ENCODE measurements around the gene MTAP. TPM values are rescaled to one million over a fixed set of nuclear protein-coding genes. Genes with fewer than 3 reads are reported as not detected.

Gene MTAP
- total and polyA plus RNA-seq, 2 of the 13 experiments (the other 11 are each of a cell fraction or from before 2014, with no cell fraction given): 16.7 to 51.2 TPM

GRCh38 chr9:21804791-21805190, 2.4 kb downstream of the MTAP start (continued):
- TF ChIP-seq AHDC1 (CRISPR knock-in tag; IDR thresholded peaks at IDR 0.05; ENCODE audit: borderline replicate concordance) (no peak), MLX (CRISPR knock-in tag; IDR thresholded peaks at IDR 0.05) (no peak)

- in situ Hi-C loops (cut with HindIII; ENCODE audit: extremely low pct_ligation_motif_present, low pct_unique_long_range_greater_than_20kb) (loop anchor here (25.0 kb wide), 1 partner anchor 631 kb away; the partner anchor contains the start of gene DMRTA1), intact Hi-C loops (cut with micrococcal nuclease; ENCODE audit: unreplicated experiment) (no loop called here)
- FAIRE-seq (no peak), DNase-seq (ENCODE audit: low spot score) (no peak), ATAC-seq (no peak)
- Histone ChIP-seq H3K27ac (ENCODE audit: extremely low read length, insufficient read depth, low read length) (no peak overlapping the region), H4K20me1 (ENCODE audit: insufficient read depth, low read length) (no peaks in the 10 kb centered on the region), H3K79me2 (ENCODE audit: insufficient read depth, low read length) (peaks cover 56% of the 10 kb centered on the region), H3K9ac (ENCODE audit: insufficient read depth, low read depth, low read length) (no peak overlapping the region), H3K36me3 (replicated peaks in 1 of 2; ENCODE audit: control insufficient read depth in 1 of 2, insufficient read depth in 2 of 2, low read length in 2 of 2) (peaks cover 11 to 29% of the 10 kb centered on the region in 2 experiments), H3K4me2 (ENCODE audit: low read depth, low read length) (no peak overlapping the region), H3K4me3 (replicated peaks in 1 of 3; ENCODE audit: insufficient read depth in 1 of 3, low read depth in 2 of 3, low read length in 3 of 3) (no peak overlapping the region), H3K9me3 (ENCODE audit: low read length) (no peaks in the 10 kb centered on the region), H2AFZ (ENCODE audit: low read length) (no peak overlapping the region), H3K27me3 (ENCODE audit: control insufficient read depth in 1 of 2, insufficient read depth in 2 of 2, low read length in 2 of 2) (no peaks in the 10 kb centered on the region), H3K4me1 (ENCODE audit: insufficient read depth, low read length) (peaks cover 30% of the 10 kb centered on the region)
- POLR2A ChIA-PET: no interaction called here
- WGBS (ENCODE audit: low lambda C conversion rate): 100% methylated on average over 2 of the region's 4 CpGs
- BruUV-seq (replicated peaks): no TSS peak
- TF ChIP-seq NFAT5 (CRISPR knock-in tag; IDR thresholded peaks at IDR 0.05) (no peak), ZNF33A (CRISPR knock-in tag; IDR thresholded peaks at IDR 0.05; ENCODE audit: borderline replicate concordance) (no peak), E2F1 (CRISPR knock-in tag; IDR thresholded peaks at IDR 0.05) (no peak)
- CTCF ChIA-PET (ENCODE audit: low intra/inter-chr PET ratio, low total read pairs): no interaction called here
Observed at GRCh38 chr9:21806644-21807043, 4.2 kb downstream of the MTAP start.
